Suprapubic skin (tissue), 4 donors: ENCODE data around the gene COPA. TPM values are rescaled to one million over a fixed set of nuclear protein-coding genes. Genes with fewer than 3 reads are reported as not detected.

Experiments
- DNase-seq, 2 donors: peaks; one replicate each; pipeline ENCODE4 v3.0.0-alpha.2; 2019; ENCODE audit warnings: low spot score in 2 of 2
- H3K27ac ChIP-seq: fragments of 200-600 bp; sonication (generic); one replicate; pipeline ENCODE4 v1.5.1; 2019
- H3K27me3 ChIP-seq: fragments of 200-600 bp; sonication (generic); one replicate; pipeline ENCODE4 v1.5.1; 2019
- H3K36me3 ChIP-seq: fragments of 200-600 bp; sonication (generic); one replicate; pipeline ENCODE4 v1.5.1; 2019
- H3K4me1 ChIP-seq: fragments of 200-600 bp; sonication (generic); one replicate; pipeline ENCODE4 v1.5.1; 2019
- H3K4me3 ChIP-seq: fragments of 200-600 bp; sonication (generic); one replicate; pipeline ENCODE4 v1.5.1; 2019; ENCODE audit warnings: mild to moderate bottlenecking
- H3K9me3 ChIP-seq: fragments of 200-600 bp; sonication (generic); one replicate; pipeline ENCODE4 v1.5.1; 2019
- EP300 ChIP-seq: sonication (generic); formaldehyde crosslinking; IDR thresholded peaks from one replicate; pipeline ENCODE4 v1.6.1; 2017; ENCODE audit warnings: antibody characterized with exemption
- POLR2A ChIP-seq, 2 donors: fragments of 450-650 bp; IDR thresholded peaks; one replicate each; pipeline ENCODE4 v1.6.1; 2017; ENCODE audit warnings: antibody characterized with exemption in 2 of 2, mild to moderate bottlenecking in 2 of 2, moderate library complexity in 2 of 2
- POLR2AphosphoS5 ChIP-seq, 3 donors: sonication (generic); formaldehyde crosslinking; IDR thresholded peaks; one replicate each; pipeline ENCODE4 v1.6.1; 2017; ENCODE audit warnings: antibody characterized with exemption in 3 of 3
- WGBS: methylation state at CpG from one replicate; pipeline ENCODE4 v1.1.5; 2018; 5-methylcytosine and 5-hydroxymethylcytosine counted together
- total RNA-seq, 4 donors: library from RNA; depleted of rRNA; stranded (reverse); fragments of >200 nt; gene quantifications; one replicate each; pipeline ENCODE4 v1.1.0, GENCODE V29; 2016
- TF ChIP-seq, protein P1 (sequence below), 2 donors: fragments of 200-600 bp in 1 of 2; fragments of 450-650 bp in 1 of 2; sonication (generic) in 1 of 2; IDR thresholded peaks; one replicate each; pipeline ENCODE4 v1.5.1; 2016 to 2019; ENCODE audit warnings: antibody characterized with exemption in 2 of 2, mild to moderate bottlenecking in 1 of 2, moderate library complexity in 1 of 2

Gene COPA
- total RNA-seq, 4 donors from 2014 or later, result 62.5 to 92.9 (median 87.2) TPM

- Histone ChIP-seq H3K27me3 (no peaks in the 10 kb centered on the region), H3K9me3 (no peaks in the 10 kb centered on the region), H3K36me3 (peaks cover 4% of the 10 kb centered on the region), H3K4me3 (no peak overlapping the region), H3K4me1 (peaks cover 57% of the 10 kb centered on the region), H3K27ac (no peak overlapping the region)
- no peak for DNase-seq
- no peak for TF ChIP-seq POLR2AphosphoS5 (IDR thresholded peaks at IDR 0.05)
- 89% methylated on average over 4 of the region's 4 CpGs for WGBS
Measured at GRCh38 chr1:160255781-160256300, 87.2 kb downstream of the COPA start.

GRCh38 chr1:160251687-160252526 is 91.1 kb downstream of the COPA start:
- H3K4me1 ChIP-seq, result peaks cover 20% of the 10 kb centered on the region
- no peaks in the 10 kb centered on the region for H3K9me3 ChIP-seq
- peak in 1 of 2 donors; percentile 66 for DNase-seq
- TF ChIP-seq EP300 (no peak), POLR2AphosphoS5 (IDR thresholded peaks at IDR 0.05) (no peak), POLR2A (IDR thresholded peaks at IDR 0.05) (no peak)
- TF ChIP-seq, protein P1, sequence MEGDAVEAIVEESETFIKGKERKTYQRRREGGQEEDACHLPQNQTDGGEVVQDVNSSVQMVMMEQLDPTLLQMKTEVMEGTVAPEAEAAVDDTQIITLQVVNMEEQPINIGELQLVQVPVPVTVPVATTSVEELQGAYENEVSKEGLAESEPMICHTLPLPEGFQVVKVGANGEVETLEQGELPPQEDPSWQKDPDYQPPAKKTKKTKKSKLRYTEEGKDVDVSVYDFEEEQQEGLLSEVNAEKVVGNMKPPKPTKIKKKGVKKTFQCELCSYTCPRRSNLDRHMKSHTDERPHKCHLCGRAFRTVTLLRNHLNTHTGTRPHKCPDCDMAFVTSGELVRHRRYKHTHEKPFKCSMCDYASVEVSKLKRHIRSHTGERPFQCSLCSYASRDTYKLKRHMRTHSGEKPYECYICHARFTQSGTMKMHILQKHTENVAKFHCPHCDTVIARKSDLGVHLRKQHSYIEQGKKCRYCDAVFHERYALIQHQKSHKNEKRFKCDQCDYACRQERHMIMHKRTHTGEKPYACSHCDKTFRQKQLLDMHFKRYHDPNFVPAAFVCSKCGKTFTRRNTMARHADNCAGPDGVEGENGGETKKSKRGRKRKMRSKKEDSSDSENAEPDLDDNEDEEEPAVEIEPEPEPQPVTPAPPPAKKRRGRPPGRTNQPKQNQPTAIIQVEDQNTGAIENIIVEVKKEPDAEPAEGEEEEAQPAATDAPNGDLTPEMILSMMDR (IDR thresholded peaks at IDR 0.05), result peak; percentile 64 to 68
- H3K4me3 ChIP-seq, result no peak overlapping the region
- no peak overlapping the region for H3K27ac ChIP-seq
- peaks cover 4% of the 10 kb centered on the region for H3K36me3 ChIP-seq
- H3K27me3 ChIP-seq, result no peaks in the 10 kb centered on the region
- 71% methylated on average over 5 of the region's 5 CpGs for WGBS

- H3K27ac ChIP-seq, result no peak overlapping the region
Measured at GRCh38 chr1:160251011-160251410, 92.0 kb downstream of the COPA start.

DNA sequence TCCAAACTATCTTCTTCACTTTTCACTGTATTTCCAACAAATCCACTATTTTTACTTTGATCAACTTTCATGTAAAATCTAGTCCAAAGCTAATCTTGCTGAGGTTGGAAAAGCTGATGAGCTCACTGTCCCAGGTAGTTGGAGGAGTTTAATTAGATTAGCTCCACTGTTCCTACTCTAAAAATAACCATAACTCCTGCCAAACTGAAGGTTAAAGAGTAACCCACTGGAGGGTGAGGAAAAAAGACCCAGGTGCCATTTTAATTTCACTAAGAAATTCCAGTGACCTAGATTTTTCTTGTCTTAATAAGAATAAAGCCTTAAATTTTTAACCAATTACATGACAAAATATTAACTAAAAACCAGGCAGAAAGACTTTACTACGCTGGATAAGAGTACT is 96.0 kb downstream of the COPA start:
- Histone ChIP-seq H3K27me3 (no peaks in the 10 kb centered on the region), H3K36me3 (peaks cover 19% of the 10 kb centered on the region), H3K4me1 (peaks cover 11% of the 10 kb centered on the region), H3K9me3 (no peaks in the 10 kb centered on the region), H3K27ac (no peak overlapping the region), H3K4me3 (no peak overlapping the region)
- no peak for TF ChIP-seq POLR2A (IDR thresholded peaks at IDR 0.05)
- TF ChIP-seq, protein P1 (IDR thresholded peaks at IDR 0.05), result no peak
- TF ChIP-seq EP300, result no peak
- TF ChIP-seq POLR2AphosphoS5 (IDR thresholded peaks at IDR 0.05), result no peak
- no peak for DNase-seq
- WGBS, result 95% methylated on average over 1 of the region's 1 CpG

More at GRCh38 chr1:160251011-160251410, 92.0 kb downstream of the COPA start:
- TF ChIP-seq POLR2A (IDR thresholded peaks at IDR 0.05) (no peak), EP300 (no peak), POLR2AphosphoS5 (IDR thresholded peaks at IDR 0.05) (no peak)
- TF ChIP-seq, protein P1 (IDR thresholded peaks at IDR 0.05), result no peak
- H3K9me3 ChIP-seq, result no peaks in the 10 kb centered on the region
- H3K27me3 ChIP-seq, result no peaks in the 10 kb centered on the region
- H3K4me1 ChIP-seq, result peaks cover 11% of the 10 kb centered on the region
- DNase-seq, result no peak
- no peak overlapping the region for H3K4me3 ChIP-seq
- H3K36me3 ChIP-seq, result peaks cover 4% of the 10 kb centered on the region

- TF ChIP-seq, protein P1 (IDR thresholded peaks at IDR 0.05), result no peak
- TF ChIP-seq EP300, result no peak
- TF ChIP-seq POLR2AphosphoS5 (IDR thresholded peaks at IDR 0.05), result no peak
- TF ChIP-seq POLR2A (IDR thresholded peaks at IDR 0.05), result no peak
Measured at GRCh38 chr1:160245434-160245833, 97.6 kb downstream of the COPA start.

More at GRCh38 chr1:160245434-160245833, 97.6 kb downstream of the COPA start:
- Histone ChIP-seq H3K27me3 (no peaks in the 10 kb centered on the region), H3K4me3 (no peak overlapping the region), H3K9me3 (no peaks in the 10 kb centered on the region), H3K4me1 (no peaks in the 10 kb centered on the region), H3K27ac (no peak overlapping the region), H3K36me3 (peaks cover 30% of the 10 kb centered on the region)
- 96% methylated on average over 1 of the region's 1 CpG for WGBS
- no peak for DNase-seq
